ENCODE results near the gene SH3BP1. TPM values are rescaled to one million over a fixed set of nuclear protein-coding genes. Genes with fewer than 3 reads are reported as not detected.

Gene SH3BP1
- total RNA-seq, 1 donor from 2014 or later, result 1.1 TPM

GRCh38 chr22:37616201-37617083, 23.0 kb upstream of the SH3BP1 start:
- DNase-seq (ENCODE audit: low read depth, low spot score), result no peak

- DNase-seq (ENCODE audit: low read depth, low spot score), result no peak
Observed at GRCh38 chr22:37617431-37617830, 22.0 kb upstream of the SH3BP1 start.

- no peak for DNase-seq (ENCODE audit: low read depth, low spot score)
Observed at GRCh38 chr22:37618072-37618656, 21.3 kb upstream of the SH3BP1 start.

- DNase-seq (ENCODE audit: low read depth, low spot score), result no peak
Observed at GRCh38 chr22:37618674-37619073, 20.8 kb upstream of the SH3BP1 start.

- no peak for DNase-seq (ENCODE audit: low read depth, low spot score)
Observed at GRCh38 chr22:37619991-37620390, 19.5 kb upstream of the SH3BP1 start.

GRCh38 chr22:37621352-37621860, 18.1 kb upstream of the SH3BP1 start:
- no peak for DNase-seq (ENCODE audit: low read depth, low spot score)

GRCh38 chr22:37623075-37624016, 16.1 kb upstream of the SH3BP1 start:
- no peak for DNase-seq (ENCODE audit: low read depth, low spot score)

GRCh38 chr22:37624017-37624365, 15.5 kb upstream of the SH3BP1 start:
- no peak for DNase-seq (ENCODE audit: low read depth, low spot score)

- no peak for DNase-seq (ENCODE audit: low read depth, low spot score)
Observed at GRCh38 chr22:37624876-37625275, 14.6 kb upstream of the SH3BP1 start.

- no peak for DNase-seq (ENCODE audit: low read depth, low spot score)
Observed at GRCh38 chr22:37625737-37626136, 13.7 kb upstream of the SH3BP1 start.

GRCh38 chr22:37626144-37626543, 13.3 kb upstream of the SH3BP1 start:
- DNase-seq (ENCODE audit: low read depth, low spot score), result no peak

- no peak for DNase-seq (ENCODE audit: low read depth, low spot score)
Observed at GRCh38 chr22:37626556-37627075, 12.9 kb upstream of the SH3BP1 start.

GRCh38 chr22:37627121-37627520, 12.3 kb upstream of the SH3BP1 start:
- no peak for DNase-seq (ENCODE audit: low read depth, low spot score)

- no peak for DNase-seq (ENCODE audit: low read depth, low spot score)
Observed at GRCh38 chr22:37627545-37627944, 11.9 kb upstream of the SH3BP1 start.

GRCh38 chr22:37628830-37629229, 10.6 kb upstream of the SH3BP1 start:
- DNase-seq (ENCODE audit: low read depth, low spot score), result no peak

- DNase-seq (ENCODE audit: low read depth, low spot score), result no peak
Observed at GRCh38 chr22:37629928-37630327, 9.5 kb upstream of the SH3BP1 start.

- DNase-seq (ENCODE audit: low read depth, low spot score), result no peak
Observed at GRCh38 chr22:37630839-37631435, 8.5 kb upstream of the SH3BP1 start.

GRCh38 chr22:37631448-37632173, 7.9 kb upstream of the SH3BP1 start:
- DNase-seq (ENCODE audit: low read depth, low spot score), result no peak

GRCh38 chr22:37632174-37633088, 7.0 kb upstream of the SH3BP1 start:
- DNase-seq (ENCODE audit: low read depth, low spot score), result no peak

Measured in pulmonary artery endothelial cell (primary cell).